Skeletal muscle tissue (tissue), 5 donors: ENCODE results near the gene TP53TG3E. TPM values are rescaled to one million over a fixed set of nuclear protein-coding genes. Genes with fewer than 3 reads are reported as not detected.
"Not testable (repeated sequence)": the region's sequence is repeated elsewhere in the genome, so short reads cannot be mapped to it uniquely, and the experiment has no call there.

Source experiments
- H3K27ac ChIP-seq: one replicate; pipeline ENCODE4 v1.7.0; 2013; ENCODE audit warnings: mild to moderate bottlenecking, low read depth, low read length, inconsistent platforms
- H3K27me3 ChIP-seq, 3 donors: one replicate each; pipeline ENCODE4 v1.7.0; 2013; ENCODE audit warnings: low read length in 3 of 3; ENCODE audit not compliant: control insufficient read depth in 3 of 3, insufficient read depth in 3 of 3
- H3K36me3 ChIP-seq, 3 donors: one replicate each; pipeline ENCODE4 v1.7.0; 2013; ENCODE audit warnings: low read length in 3 of 3; ENCODE audit not compliant: control insufficient read depth in 3 of 3, insufficient read depth in 3 of 3
- H3K4me1 ChIP-seq, 3 donors: one replicate each; pipeline ENCODE4 v1.7.0; 2013; ENCODE audit warnings: low read length in 3 of 3, mild to moderate bottlenecking in 3 of 3; ENCODE audit not compliant: control insufficient read depth in 3 of 3, insufficient read depth in 3 of 3
- H3K4me3 ChIP-seq, 3 donors: one replicate each; pipeline ENCODE4 v1.7.0; 2013; ENCODE audit warnings: low read length in 3 of 3
- H3K9ac ChIP-seq, 3 donors: one replicate each; pipeline ENCODE4 v1.7.0; 2013; ENCODE audit warnings: low read length in 3 of 3, mild to moderate bottlenecking in 3 of 3, moderate library complexity in 2 of 3, low read depth in 1 of 3
- H3K9me3 ChIP-seq, 3 donors: one replicate each; pipeline ENCODE4 v1.7.0; 2013; ENCODE audit warnings: low read length in 3 of 3; ENCODE audit not compliant: control insufficient read depth in 3 of 3
- small RNA-seq: library from RNA; depleted of rRNA; stranded (forward); fragments of <200 nt; gene quantifications from one replicate; pipeline ENCODE3, GENCODE V24; 2014
- total RNA-seq: library from RNA; depleted of rRNA; stranded (reverse); fragments of >200 nt; gene quantifications from one replicate; pipeline ENCODE4 v1.2.3, GENCODE V29; 2014
- donor health status: Osteomylitis.

TP53TG3E gene
- not detected for total RNA-seq

GRCh38 chr16:33304006-33304405, at the start of gene TP53TG3E:
TP53TG3E (plus strand) TSS chr16:33304306; CDS start chr16:33304374, 68 bp downstream.
- not testable (repeated sequence) for H3K36me3 ChIP-seq, H3K4me3 ChIP-seq, H3K27ac ChIP-seq, H3K9me3 ChIP-seq, H3K9ac ChIP-seq, H3K27me3 ChIP-seq, H3K4me1 ChIP-seq

DNA sequence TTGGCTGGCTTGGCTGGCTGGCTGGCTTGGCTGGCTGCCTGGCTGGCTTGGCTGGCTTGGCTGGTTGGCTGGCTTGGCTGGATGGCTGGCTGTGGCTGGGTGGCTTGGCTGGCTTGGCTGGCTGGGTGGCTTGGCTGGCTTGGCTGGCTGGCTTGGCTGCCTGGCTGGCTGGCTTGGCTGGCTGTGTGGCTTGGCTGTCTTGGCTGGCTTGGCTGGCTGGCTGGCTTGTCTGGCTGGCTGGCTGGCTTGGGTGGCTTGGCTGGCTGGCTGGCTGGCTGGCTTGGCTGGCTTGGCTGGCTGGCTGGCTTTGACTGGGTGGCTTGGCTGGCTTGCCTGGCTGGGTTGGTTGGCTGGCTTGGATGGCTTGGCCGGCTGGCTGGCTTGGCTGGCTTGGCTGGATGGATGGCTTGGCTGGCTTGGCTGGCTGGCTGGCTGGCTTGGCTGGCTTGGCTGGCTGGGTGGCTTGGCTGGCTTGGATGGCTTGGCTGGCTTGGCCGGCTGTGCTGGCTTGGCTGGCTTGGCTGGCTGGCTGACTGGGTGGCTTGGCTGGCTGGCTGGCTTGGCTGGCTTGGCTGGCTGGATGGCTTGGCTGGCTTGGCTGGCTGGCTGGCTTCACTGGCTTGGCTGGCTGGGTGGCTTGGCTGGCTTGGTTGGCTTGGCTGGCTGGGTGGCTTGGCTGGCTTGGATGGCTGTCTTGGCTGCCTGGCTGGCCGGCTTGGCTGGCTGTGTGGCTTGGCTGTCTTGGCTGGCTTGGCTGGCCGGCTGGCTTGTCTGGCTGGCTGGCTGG, 32.3 kb downstream of the TP53TG3E start:
- not testable (repeated sequence) for H3K4me1 ChIP-seq, H3K36me3 ChIP-seq, H3K27me3 ChIP-seq, H3K9ac ChIP-seq, H3K27ac ChIP-seq, H3K9me3 ChIP-seq, H3K4me3 ChIP-seq

DNA sequence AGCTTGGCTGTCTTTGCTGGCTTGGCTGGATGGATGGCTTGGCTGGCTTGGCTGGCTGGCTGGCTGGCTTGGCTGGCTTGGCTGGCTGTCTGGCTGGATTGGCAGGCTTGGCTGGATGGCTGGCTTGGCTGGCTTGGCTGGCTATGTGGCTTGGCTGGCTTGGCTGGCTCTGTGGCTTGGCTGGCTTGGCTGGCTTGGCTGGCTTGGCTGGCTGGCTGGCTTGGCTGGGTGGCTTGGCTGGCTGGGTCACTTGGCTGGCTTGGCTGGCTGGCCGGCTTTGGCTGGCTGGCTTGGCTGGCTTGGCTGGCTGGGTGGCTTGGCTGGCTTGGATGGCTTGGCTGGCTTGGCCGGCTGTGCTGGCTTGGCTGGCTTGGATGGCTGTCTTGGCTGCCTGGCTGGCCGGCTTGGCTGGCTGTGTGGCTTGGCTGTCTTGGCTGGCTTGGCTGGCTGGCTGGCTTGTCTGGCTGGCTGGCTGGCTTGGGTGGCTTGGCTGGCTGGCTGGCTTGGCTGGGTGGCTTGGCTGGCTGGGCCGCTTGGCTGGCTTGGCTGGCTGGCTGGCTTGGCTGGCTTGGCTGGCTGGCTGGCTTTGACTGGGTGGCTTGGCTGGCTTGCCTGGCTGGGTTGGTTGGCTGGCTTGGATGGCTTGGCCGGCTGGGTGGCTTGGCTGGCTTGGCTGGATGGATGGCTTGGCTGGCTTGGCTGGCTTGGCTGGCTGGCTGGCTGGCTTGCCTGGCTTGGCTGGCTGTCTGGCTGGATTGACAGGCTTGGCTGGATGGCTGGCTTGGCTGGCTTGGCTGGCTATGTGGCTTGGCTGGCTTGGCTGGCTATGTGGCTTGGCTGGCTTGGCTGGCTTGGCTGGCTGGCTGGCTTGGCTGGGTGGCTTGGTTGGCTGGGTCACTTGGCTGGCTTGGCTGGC, 33.8 kb downstream of the TP53TG3E start:
- H3K4me3 ChIP-seq, H3K27ac ChIP-seq, H3K4me1 ChIP-seq, H3K36me3 ChIP-seq, H3K27me3 ChIP-seq, H3K9ac ChIP-seq, H3K9me3 ChIP-seq: not testable (repeated sequence)

DNA sequence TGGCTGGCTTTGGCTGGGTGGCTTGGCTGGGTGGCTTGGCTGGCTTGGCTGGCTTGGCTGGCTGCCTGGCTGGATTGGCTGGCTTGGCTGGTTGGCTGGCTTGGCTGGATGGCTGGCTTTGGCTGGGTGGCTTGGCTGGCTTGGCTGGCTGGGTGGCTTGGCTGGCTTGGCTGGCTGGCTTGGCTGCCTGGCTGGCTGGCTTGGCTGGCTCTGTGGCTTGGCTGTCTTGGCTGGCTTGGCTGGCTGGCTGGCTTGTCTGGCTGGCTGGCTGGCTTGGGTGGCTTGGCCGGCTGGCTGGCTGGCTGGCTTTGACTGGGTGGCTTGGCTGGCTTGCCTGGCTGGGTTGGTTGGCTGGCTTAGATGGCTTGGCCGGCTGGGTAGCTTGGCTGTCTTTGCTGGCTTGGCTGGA, 34.4 kb downstream of the TP53TG3E start:
- not testable (repeated sequence) for H3K9me3 ChIP-seq, H3K9ac ChIP-seq, H3K27me3 ChIP-seq

GRCh38 chr16:33339093-33340061, 35.3 kb downstream of the TP53TG3E start:
- H3K36me3 ChIP-seq, H3K9ac ChIP-seq, H3K4me1 ChIP-seq, H3K9me3 ChIP-seq, H3K27me3 ChIP-seq, H3K27ac ChIP-seq, H3K4me3 ChIP-seq: not testable (repeated sequence)

More for the DNA sequence above, 34.4 kb downstream of the TP53TG3E start:
- H3K4me3 ChIP-seq, H3K36me3 ChIP-seq, H3K4me1 ChIP-seq, H3K27ac ChIP-seq: not testable (repeated sequence)

Small RNAs within 50 kb of the gene (small RNA-seq; reads per million reads assigned to genes)
- not detected for gene AC141257.3

Other genes starting within 250 kb of the TP53TG3E start
- not detected for gene TP53TG3C, start 110.1 kb upstream of the TP53TG3E start, total RNA-seq
- not detected for gene TP53TG3B, start 56.5 kb downstream of the TP53TG3E start, total RNA-seq
- gene TP53TG3F, start 155.3 kb downstream of the TP53TG3E start, total RNA-seq, result not detected